ENCODE data around the gene FBXL22. TPM values are rescaled to one million over a fixed set of nuclear protein-coding genes. Genes with fewer than 3 reads are reported as not detected.
A peak's percentile ranks its signal among the peaks of the same experiment; 100 is the strongest.

The FBXL22 gene
- total and polyA plus RNA-seq, 2 of the 4 experiments (the other 2 are of a cell fraction), result 0.36 to 1.3 TPM

- Histone ChIP-seq H4K20me1 (ENCODE audit: insufficient read depth, low read length) (peaks cover 6% of the 10 kb centered on the region; the same call in 1 of the 2 replicates), H3K9me1 (ENCODE audit: insufficient read depth, low read length) (peaks cover 2% of the 10 kb centered on the region; the same call in 1 of the 2 replicates), H3K23ac (ENCODE audit: low read depth, low read length) (no peak overlapping the region), H2AK9ac (replicated peaks; ENCODE audit: low read depth, low read length, poor library complexity) (no peak overlapping the region), H2BK15ac (ENCODE audit: low read depth, low read length) (no peak overlapping the region), H3K27me3 (ENCODE audit: control insufficient read depth, insufficient read depth, low read length) (no peaks in the 10 kb centered on the region), H2BK120ac (ENCODE audit: low read depth, low read length) (no peak overlapping the region), H3K9me3 (ENCODE audit: control insufficient read depth, insufficient read depth, low read length) (no peaks in the 10 kb centered on the region), H3K56ac (ENCODE audit: extremely low read depth, insufficient read depth, low read length) (no peak overlapping the region), H3K27ac (ENCODE audit: insufficient read depth, low read length) (no peak overlapping the region), H2AFZ (replicated peaks; ENCODE audit: low read length, poor library complexity) (peak overlapping the region; percentile 52), H4K91ac (ENCODE audit: insufficient read depth, low read depth, low read length) (no peak overlapping the region), H3K36me3 (ENCODE audit: control insufficient read depth, insufficient read depth, low read length) (peaks cover 33% of the 10 kb centered on the region), H3K18ac (ENCODE audit: low read depth, low read length) (no peak overlapping the region), H3K9ac (ENCODE audit: low read depth, low read length) (no peak overlapping the region), H3K79me1 (ENCODE audit: low read depth in 1 of 2, low read length in 2 of 2) (no peaks in the 10 kb centered on the region), H2BK20ac (ENCODE audit: low read depth, low read length) (no peak overlapping the region), H3K4me1 (ENCODE audit: control insufficient read depth, insufficient read depth, low read length) (peaks cover 5% of the 10 kb centered on the region; the same call in 1 of the 2 replicates), H3K4ac (ENCODE audit: low read depth, low read length) (no peak overlapping the region), H2AK5ac (ENCODE audit: low read depth, low read length) (no peak overlapping the region), H3K4me3 (ENCODE audit: insufficient read depth, low read depth, low read length) (no peak overlapping the region), H4K5ac (ENCODE audit: low read depth, low read length) (no peak overlapping the region), H3K14ac (replicated peaks; ENCODE audit: low read depth, low read length) (no peak overlapping the region), H2BK5ac (ENCODE audit: low read depth, low read length, poor library complexity, severe bottlenecking) (no peak overlapping the region), H4K8ac (ENCODE audit: low read depth in 2 of 2, low read length in 2 of 2) (no peak overlapping the region), H3K4me2 (ENCODE audit: low read depth, low read length) (no peak overlapping the region)
- ChIA-PET CTCF (interaction anchor here (1.1 kb wide), 1 partner anchor 455 kb away, joined by 3 read pairs; no protein-coding TSS in a partner anchor), POLR2A (ENCODE audit: unreplicated experiment) (no interaction called here)
- dilution Hi-C loops (cut with HindIII; ENCODE audit: low sequenced_read_pairs, unreplicated experiment) (no loop called here), in situ Hi-C loops (cut with MboI; ENCODE audit: low sequenced_read_pairs) (no loop called here), intact Hi-C loops (cut with micrococcal nuclease) (loop anchor here (5.0 kb wide), 1 partner anchor 280 kb away; no protein-coding TSS in a partner anchor)
- BruUV-seq (replicated peaks), result no TSS peak
- DNase-seq (no peak), ATAC-seq (ENCODE audit: low read depth) (no peak)
- no peak for TF ChIP-seq MAZ (IDR thresholded peaks at IDR 0.05; ENCODE audit: borderline replicate concordance, low read depth, low read length)
- no peak for TF ChIP-seq POLR2A (IDR thresholded peaks at IDR 0.05; ENCODE audit: low read depth, low read length)
- TF ChIP-seq RFX5 (IDR thresholded peaks at IDR 0.05; ENCODE audit: low read depth, low read length), result no peak
- TF ChIP-seq NFE2L2 (IDR thresholded peaks at IDR 0.05; ENCODE audit: low read depth, low read length), result no peak
- WGBS, 2 experiments (ENCODE audit: extremely low coverage in 2 of 2, insufficient read length in 1 of 2), result 100% methylated on average over 3 of the region's 15 CpGs; no CpG with 5 or more reads in 1 of the 2 experiments
Measured at GRCh38 chr15:63612300-63612699, 15.1 kb downstream of the FBXL22 start.

Data from IMR-90 (cell line).